HepG2 (cell line): ENCODE data around the gene SLC25A43. TPM values are rescaled to one million over a fixed set of nuclear protein-coding genes. Genes with fewer than 3 reads are reported as not detected.

ENCODE experiments used
- ATAC-seq: fragments of 200-7000 bp; cut with Tn5 transposase; 3 replicates; pipeline ENCODE4 v1.9.1; 2020; ENCODE audit warnings: mild to moderate bottlenecking, moderate library complexity
- BruUV-seq: library from RNA; stranded (reverse); fragments of 400-500 nt; replicated peaks from 2 replicates; lab custom pipeline; 2021; lab: Mats Ljungman, UMichigan
- CTCF ChIA-PET: fragments of 300-600 bp; formaldehyde crosslinking; extraction: SDS; loops from one replicate; lab custom pipeline; 2021; ENCODE audit warnings: low total read pairs, inconsistent platforms, low intra/inter-chr PET ratio; lab: Yijun Ruan, JAX
- POLR2A ChIA-PET: fragments of 350-600 bp; sonication (Branson Sonifier 250); formaldehyde crosslinking; loops from one replicate; lab custom pipeline; 2020; ENCODE audit warnings: antibody characterized with exemption, inconsistent platforms; lab: Yijun Ruan, JAX
- DNase-seq: peaks from one replicate; pipeline ENCODE4 v3.0.0-alpha.2; 2015; ENCODE audit warnings: low spot score
- FAIRE-seq: peaks from 3 replicates; lab custom pipeline; 2011; peaks lifted over from hg19 to GRCh38; lab: Jason Lieb, UNC
- H2AFZ ChIP-seq: one replicate; pipeline ENCODE4 v1.6.1; 2011; ENCODE audit warnings: low read length, inconsistent platforms
- H3K27ac ChIP-seq: fragments of 300-600 bp; 3 replicates; pipeline ENCODE4 v1.8.0; 2011; ENCODE audit warnings: mixed run types, mild to moderate bottlenecking, mixed read lengths, low read length, inconsistent platforms; ENCODE audit not compliant: insufficient read depth; ENCODE audit errors: extremely low read length
- H3K27me3 ChIP-seq, 2 experiments: fragments of 200-600 bp in 1 of 2; 2 replicates in 1 of 2; 3 replicates in 1 of 2; pipeline versions ENCODE4 v1.6.0 to v1.8.0; 2011; ENCODE audit warnings: low read length in 2 of 2, mild to moderate bottlenecking in 2 of 2, moderate library complexity in 2 of 2, inconsistent platforms in 1 of 2; ENCODE audit not compliant: insufficient read depth in 2 of 2, control insufficient read depth in 1 of 2
- H3K36me3 ChIP-seq, 2 experiments: fragments of 200-600 bp in 1 of 2; replicated peaks in 1 of 2; 2 replicates in 1 of 2; 3 replicates in 1 of 2; pipeline versions ENCODE4 v1.5.1 to v1.8.0; 2011; ENCODE audit warnings: low read length in 2 of 2, inconsistent platforms in 1 of 2; ENCODE audit not compliant: insufficient read depth in 2 of 2, control insufficient read depth in 1 of 2
- H3K4me1 ChIP-seq: 2 replicates; pipeline ENCODE4 v1.5.1; 2012; ENCODE audit warnings: low read length, inconsistent platforms; ENCODE audit not compliant: insufficient read depth
- H3K4me2 ChIP-seq: 2 replicates; pipeline ENCODE4 v1.6.0; 2011; ENCODE audit warnings: low read depth, low read length, inconsistent platforms
- H3K4me3 ChIP-seq, 3 experiments: fragments of 200-600 bp in 1 of 3; sonication (generic), shearing (Covaris generic) in 1 of 3; replicated peaks in 1 of 3; 2 replicates each; pipeline ENCODE4 v1.5.1; 2011 to 2016; ENCODE audit warnings: low read length in 3 of 3, inconsistent platforms in 2 of 3, low read depth in 2 of 3, mild to moderate bottlenecking in 2 of 3, control low read depth in 1 of 3, mixed read lengths in 1 of 3; ENCODE audit not compliant: insufficient read depth in 1 of 3
- H3K79me2 ChIP-seq: one replicate; pipeline ENCODE4 v1.6.1; 2011; ENCODE audit warnings: low read length, inconsistent platforms; ENCODE audit not compliant: insufficient read depth
- H3K9ac ChIP-seq: 2 replicates; pipeline ENCODE4 v1.6.0; 2011; ENCODE audit warnings: mild to moderate bottlenecking, low read depth, low read length, inconsistent platforms; ENCODE audit not compliant: insufficient read depth
- H3K9me3 ChIP-seq: 2 replicates; pipeline ENCODE4 v1.5.1; 2012; ENCODE audit warnings: mild to moderate bottlenecking, low read length
- H4K20me1 ChIP-seq: 2 replicates; pipeline ENCODE4 v1.6.0; 2011; ENCODE audit warnings: inconsistent platforms, mild to moderate bottlenecking, low read length, moderate library complexity; ENCODE audit not compliant: insufficient read depth
- ARID4A ChIP-seq: sonication (generic); formaldehyde crosslinking; IDR thresholded peaks from 2 replicates; pipeline ENCODE4 v1.5.0; 2020; ENCODE audit warnings: mild to moderate bottlenecking, missing genetic modification reagents, borderline replicate concordance
- GTF3A ChIP-seq: sonication (generic); formaldehyde crosslinking; conservative IDR thresholded peaks from 2 replicates; pipeline ENCODE4 v1.4.0; 2020; ENCODE audit warnings: mild to moderate bottlenecking, missing genetic modification reagents
- LCORL ChIP-seq, 2 experiments: fragments of 450-650 bp in 1 of 2; sonication (generic) in 1 of 2; formaldehyde crosslinking in 1 of 2; IDR thresholded peaks; 2 replicates each; pipeline versions ENCODE4 v1.5.0 to v1.6.1; 2017 to 2020; ENCODE audit warnings: antibody characterized with exemption in 1 of 2, missing genetic modification reagents in 1 of 2
- MAX ChIP-seq: IDR thresholded peaks from 2 replicates; pipeline ENCODE4 v1.6.1; 2012; ENCODE audit warnings: inconsistent platforms
- MYC ChIP-seq: sonication (generic); formaldehyde crosslinking; IDR thresholded peaks from 2 replicates; pipeline ENCODE4 v1.9.0; 2021; ENCODE audit warnings: missing genetic modification reagents, borderline replicate concordance
- XRCC5 ChIP-seq: fragments of 200-400 bp; formaldehyde crosslinking; optimal IDR thresholded peaks from 2 replicates; pipeline ENCODE3; 2017; ENCODE audit warnings: mild to moderate bottlenecking, low read length
- ZBTB26 ChIP-seq: IDR thresholded peaks from 2 replicates; pipeline ENCODE4 v1.6.1; 2016; ENCODE audit warnings: missing compliant biosample characterization, missing genetic modification reagents, borderline replicate concordance
- ZNF615 ChIP-seq: sonication (generic); formaldehyde crosslinking; IDR thresholded peaks from 2 replicates; pipeline ENCODE4 v1.5.0; 2020; ENCODE audit warnings: mild to moderate bottlenecking, missing genetic modification reagents, borderline replicate concordance
- ZNF687 ChIP-seq: sonication (generic); formaldehyde crosslinking; IDR thresholded peaks from 2 replicates; pipeline ENCODE4 v1.5.1; 2020; ENCODE audit warnings: mild to moderate bottlenecking, missing genetic modification reagents, moderate library complexity
- WGBS: methylation state at CpG from one replicate; pipeline ENCODE4 v1.1.6; 2017; ENCODE audit warnings: low lambda C conversion rate; 5-methylcytosine and 5-hydroxymethylcytosine counted together
- in situ Hi-C: cut with HindIII; loops from 2 replicates; pipeline ENCODE4 v1.10.0; 2017; ENCODE audit warnings: low pct_unique_long_range_greater_than_20kb; ENCODE audit not compliant: extremely low pct_ligation_motif_present
- intact Hi-C: fragments of 100-400 bp; cut with micrococcal nuclease; formaldehyde crosslinking; loops from one replicate; pipeline ENCODE4 v1.10.0; 2022; ENCODE audit not compliant: unreplicated experiment
- polyA plus RNA-seq, 8 experiments: library from polyadenylated mRNA; depleted of rRNA in 3 of 8; stranded (reverse) in 7 of 8; unstranded in 1 of 8; fragments of >200 nt; fragmentation: Illumina TruSeq in 4 of 8; extraction: Trizol in 4 of 8; gene quantifications; 2 replicates each; pipeline versions ENCODE4 v1.2.1 to v1.2.3, GENCODE V29; 2011 to 2016; ENCODE audit warnings: low read depth in 4 of 8, missing spikeins in 1 of 8, mixed read lengths in 1 of 8; ENCODE audit not compliant: insufficient read depth in 1 of 8
- total RNA-seq, 5 experiments: library from RNA; depleted of rRNA; stranded (reverse); fragments of >200 nt; fragmentation: Illumina TruSeq; extraction: Trizol; gene quantifications; 2 replicates each; pipeline ENCODE4 v1.2.3, GENCODE V29; 2016; ENCODE audit warnings: low read depth in 1 of 5
- TF ChIP-seq, protein P1 (sequence below): sonication (generic); formaldehyde crosslinking; IDR thresholded peaks from 2 replicates; pipeline ENCODE4 v1.4.0; 2020; ENCODE audit warnings: missing genetic modification reagents, mild to moderate bottlenecking, borderline replicate concordance

The SLC25A43 gene
- total and polyA plus RNA-seq, 2 of the 13 experiments (the other 11 are each of a cell fraction or from before 2014, with no cell fraction given) = 5.8 to 13.2 TPM

GRCh38 chrX:119503484-119503861 lies 104.3 kb downstream of the SLC25A43 start:
- H3K4me2 ChIP-seq = peak overlapping the region; percentile 79
- BruUV-seq = no TSS peak

More at GRCh38 chrX:119503484-119503861, 104.3 kb downstream of the SLC25A43 start:
- peaks cover 70% of the 10 kb centered on the region for H3K4me1 ChIP-seq
- peak overlapping the region in 1 of 3 experiments; percentile 48; a peak in 3 of 6 replicates for H3K4me3 ChIP-seq
- in situ Hi-C loops (loop anchor here (25.0 kb wide), 1 partner anchor 234 kb away; no protein-coding TSS in a partner anchor), intact Hi-C loops (no loop called here)
- FAIRE-seq (peak; percentile 49), DNase-seq (peak; percentile 22)
- TF ChIP-seq GTF3A (CRISPR knock-in tag) (no peak), ZNF687 (CRISPR knock-in tag) (peak; percentile 53), ARID4A (CRISPR knock-in tag) (peak; percentile 8; the same call in 1 of the 2 replicates), MAX (peak; percentile 27; the same call in 1 of the 2 replicates), ZNF615 (CRISPR knock-in tag) (no peak), XRCC5 (peak; percentile 4), LCORL (IDR thresholded peaks at IDR 0.05) (no peak), LCORL (CRISPR knock-in tag; IDR thresholded peaks at IDR 0.05) (0 out of 2 replicates have a peak, but pooled peaks have one; percentile 41), MYC (CRISPR knock-in tag) (0 out of 2 replicates have a peak, but pooled peaks have one; percentile 5), ZBTB26 (CRISPR knock-in tag) (peak; percentile 96)
- TF ChIP-seq, protein P1, sequence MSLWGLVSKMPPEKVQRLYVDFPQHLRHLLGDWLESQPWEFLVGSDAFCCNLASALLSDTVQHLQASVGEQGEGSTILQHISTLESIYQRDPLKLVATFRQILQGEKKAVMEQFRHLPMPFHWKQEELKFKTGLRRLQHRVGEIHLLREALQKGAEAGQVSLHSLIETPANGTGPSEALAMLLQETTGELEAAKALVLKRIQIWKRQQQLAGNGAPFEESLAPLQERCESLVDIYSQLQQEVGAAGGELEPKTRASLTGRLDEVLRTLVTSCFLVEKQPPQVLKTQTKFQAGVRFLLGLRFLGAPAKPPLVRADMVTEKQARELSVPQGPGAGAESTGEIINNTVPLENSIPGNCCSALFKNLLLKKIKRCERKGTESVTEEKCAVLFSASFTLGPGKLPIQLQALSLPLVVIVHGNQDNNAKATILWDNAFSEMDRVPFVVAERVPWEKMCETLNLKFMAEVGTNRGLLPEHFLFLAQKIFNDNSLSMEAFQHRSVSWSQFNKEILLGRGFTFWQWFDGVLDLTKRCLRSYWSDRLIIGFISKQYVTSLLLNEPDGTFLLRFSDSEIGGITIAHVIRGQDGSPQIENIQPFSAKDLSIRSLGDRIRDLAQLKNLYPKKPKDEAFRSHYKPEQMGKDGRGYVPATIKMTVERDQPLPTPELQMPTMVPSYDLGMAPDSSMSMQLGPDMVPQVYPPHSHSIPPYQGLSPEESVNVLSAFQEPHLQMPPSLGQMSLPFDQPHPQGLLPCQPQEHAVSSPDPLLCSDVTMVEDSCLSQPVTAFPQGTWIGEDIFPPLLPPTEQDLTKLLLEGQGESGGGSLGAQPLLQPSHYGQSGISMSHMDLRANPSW (CRISPR knock-in tag) = no peak
- TF ChIP-seq, all 625 proteins: peak for 7
- ChIA-PET POLR2A (interaction anchor here (1.0 to 2.0 kb wide), 7 partner anchors 9 to 190 kb away, joined by 3 to 7 read pairs (median 4); partner anchors contain the start of genes SEPTIN6 and SLC25A5), CTCF (no interaction called here)
- Histone ChIP-seq H3K27me3 (no peaks in the 10 kb centered on the region), H3K9me3 (no peaks in the 10 kb centered on the region), H3K9ac (peak overlapping the region; percentile 57), H2AFZ (peak overlapping the region; percentile 15), H3K36me3 (no peaks in the 10 kb centered on the region), H4K20me1 (no peaks in the 10 kb centered on the region), H3K79me2 (no peaks in the 10 kb centered on the region), H3K27ac (peak overlapping the region; percentile 79)
- peak; percentile 62 for ATAC-seq
- no CpG with 5 or more reads among the region's 2 CpGs for WGBS
